ENCODE data around the gene MAGI1.
"Not testable (repeated sequence)": the region's sequence is repeated elsewhere in the genome, so short reads cannot be mapped to it uniquely, and the experiment has no call there.

MAGI1 gene

GRCh38 chr3:65550137-65550536 lies 488.6 kb downstream of the MAGI1 start:
- DNase-seq = no peak

DNA sequence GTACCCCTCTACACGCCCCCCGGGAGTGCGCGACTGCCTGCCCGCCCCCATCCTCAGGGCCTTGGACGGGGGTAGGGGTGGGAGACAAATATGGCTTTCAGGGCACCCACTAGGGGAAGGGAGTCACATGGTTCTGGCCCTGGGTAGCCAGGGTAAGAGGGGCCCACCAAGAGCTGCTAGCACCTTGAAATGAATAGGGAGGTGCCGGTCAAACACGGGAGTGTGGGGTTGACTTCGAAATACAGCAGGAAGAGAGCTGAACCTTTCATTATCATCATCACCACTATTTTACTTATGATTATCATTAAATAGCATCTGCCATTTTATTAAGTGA lies 489.1 kb downstream of the MAGI1 start:
- no peak for DNase-seq

DNA sequence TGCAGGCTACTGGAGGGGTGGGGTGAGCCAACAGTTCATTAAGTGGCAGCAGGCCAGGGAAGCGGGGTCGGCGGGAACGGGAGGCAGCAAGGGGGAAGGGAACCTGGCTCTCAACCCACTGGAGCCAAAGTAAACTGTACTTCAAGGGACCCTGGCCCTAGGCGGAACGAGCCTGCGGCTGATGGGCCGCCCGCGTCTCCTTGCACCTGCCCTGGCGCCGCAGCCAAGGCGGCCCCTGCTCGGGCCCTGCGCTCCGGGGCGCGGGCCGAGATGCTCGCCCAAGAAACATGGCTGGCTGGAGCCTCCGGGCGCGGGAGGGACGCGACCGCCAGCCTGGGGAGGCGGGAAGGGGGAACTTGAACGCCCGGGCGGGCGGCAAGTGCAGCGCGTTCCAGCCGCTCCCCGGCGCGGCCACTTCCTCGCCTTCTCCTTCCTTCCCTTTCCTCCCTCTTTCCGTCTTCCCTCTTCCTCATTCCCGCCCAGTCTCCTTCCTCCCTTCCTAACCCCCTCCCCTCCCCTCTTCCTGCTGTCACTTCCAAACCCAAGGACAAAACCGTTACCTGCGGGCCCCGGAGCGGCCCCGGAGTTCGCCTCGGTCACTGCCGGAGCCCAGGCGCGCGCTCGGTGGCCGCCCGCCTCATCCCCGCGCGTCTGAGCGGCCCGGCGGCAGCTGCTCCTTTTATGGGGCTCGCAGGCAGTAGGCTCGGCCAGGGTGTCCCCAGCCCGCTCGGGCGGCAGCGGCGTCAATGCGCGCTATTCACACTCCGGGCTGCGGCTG lies 489.7 kb downstream of the MAGI1 start:
- peak in 1 of 2 donors; percentile 27 for DNase-seq

DNA sequence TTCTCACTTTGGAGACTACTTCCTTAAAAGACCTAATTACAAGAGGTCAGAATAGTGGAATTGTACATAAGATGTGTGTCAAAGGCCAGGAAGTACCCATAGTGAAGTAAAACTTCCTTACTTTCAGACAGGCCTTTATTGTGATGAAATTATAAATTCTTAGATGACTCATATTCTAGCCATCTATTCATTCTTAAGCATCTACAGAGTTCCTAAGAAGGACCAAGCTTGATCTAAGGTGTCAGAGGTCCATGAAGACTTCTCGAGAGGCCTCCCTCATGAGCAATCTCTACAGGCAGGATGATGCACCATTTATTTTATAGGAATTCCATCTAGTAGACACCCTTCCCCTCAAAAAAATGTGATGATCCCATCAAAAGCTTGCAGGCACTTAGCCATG lies 493.3 kb downstream of the MAGI1 start:
- DNase-seq = no peak

- DNase-seq = not testable (repeated sequence)
Measured at GRCh38 chr3:65543391-65543790, 495.3 kb downstream of the MAGI1 start.

DNA sequence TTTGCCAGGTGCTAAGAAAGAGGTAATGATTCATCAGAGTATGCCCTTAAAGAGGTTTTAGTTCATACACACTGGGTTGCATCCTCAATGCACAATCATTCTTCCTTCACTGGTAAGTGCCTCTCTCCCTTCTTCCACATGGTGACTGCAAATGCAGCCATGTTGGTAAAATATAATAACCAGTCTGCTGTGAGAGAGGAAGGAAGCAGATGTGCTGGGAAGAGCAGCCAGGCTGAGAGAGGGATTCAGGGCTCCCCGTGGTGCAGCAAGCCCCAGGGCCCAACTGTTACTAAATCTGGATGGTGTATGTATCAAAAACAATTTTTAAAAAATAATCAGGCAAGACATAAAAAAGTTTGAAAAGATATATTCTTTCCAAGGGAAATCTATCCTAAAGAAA lies 498.1 kb downstream of the MAGI1 start:
- no peak for DNase-seq

DNA sequence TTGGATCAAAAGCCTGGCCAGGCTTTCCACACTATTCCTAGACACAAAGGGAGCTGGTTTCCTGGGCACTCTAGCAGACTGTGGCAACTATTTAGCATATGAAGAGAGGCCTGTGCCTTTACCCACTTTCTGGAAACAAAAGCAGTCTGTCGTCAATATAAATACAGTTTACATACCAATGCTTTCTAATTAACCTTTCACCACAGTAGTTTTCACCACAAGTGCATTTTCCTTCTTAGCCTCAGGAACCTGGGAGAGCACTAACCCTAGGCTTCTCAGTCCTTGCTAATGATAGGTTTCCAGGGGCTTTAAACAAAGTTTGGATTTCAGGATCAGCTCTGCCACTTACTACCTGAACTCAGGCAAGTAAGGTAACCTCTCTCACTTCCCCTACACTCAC lies 499.1 kb downstream of the MAGI1 start:
- no peak for DNase-seq

GRCh38 chr3:65538101-65538500 lies 500.6 kb downstream of the MAGI1 start:
- no peak for DNase-seq

DNA sequence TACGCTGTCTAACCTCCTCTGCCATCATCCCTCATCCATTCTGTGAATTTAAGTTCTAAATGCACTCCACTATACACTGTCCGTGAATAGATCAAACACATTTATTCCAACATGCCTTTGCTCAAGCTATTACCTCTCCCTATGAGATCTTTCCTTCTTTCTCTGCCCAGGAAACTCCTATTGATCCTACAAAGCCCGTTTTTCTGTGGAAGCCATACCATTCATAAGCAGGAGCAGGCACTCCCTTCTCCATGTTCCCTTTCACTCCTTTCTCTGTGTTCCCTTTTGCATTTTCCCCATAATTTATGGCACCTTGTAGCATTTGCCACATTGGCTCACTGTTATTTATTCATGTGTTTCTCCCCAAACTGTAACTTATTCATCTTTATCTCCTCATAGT lies 501.6 kb downstream of the MAGI1 start:
- DNase-seq = no peak

GRCh38 chr3:65535260-65535659 lies 503.5 kb downstream of the MAGI1 start:
- no peak for DNase-seq

GRCh38 chr3:65534805-65535204 lies 503.9 kb downstream of the MAGI1 start:
- no peak for DNase-seq

DNA sequence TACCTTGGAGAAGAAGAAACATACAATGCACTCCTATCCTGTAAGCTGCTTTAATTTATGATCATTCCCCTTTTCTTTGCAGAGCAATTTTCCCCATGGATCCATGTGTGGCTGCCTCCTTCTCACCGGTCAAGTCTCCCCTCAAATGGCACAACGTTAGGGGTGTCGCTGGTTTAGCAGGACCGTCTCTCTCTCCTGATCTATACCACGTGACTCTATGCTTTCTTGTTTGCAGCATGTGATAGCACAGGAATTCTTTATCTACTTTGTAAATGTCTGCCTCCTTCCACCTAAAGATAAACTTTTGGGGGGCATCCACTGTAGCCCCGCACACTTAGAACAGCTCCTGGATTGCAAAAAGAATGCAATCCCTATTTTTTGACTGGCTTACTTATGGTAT lies 506.0 kb downstream of the MAGI1 start:
- no peak for DNase-seq

GRCh38 chr3:65532215-65532614 lies 506.5 kb downstream of the MAGI1 start:
- DNase-seq = no peak

- DNase-seq = no peak
Measured at GRCh38 chr3:65531499-65531898, 507.2 kb downstream of the MAGI1 start.

DNA sequence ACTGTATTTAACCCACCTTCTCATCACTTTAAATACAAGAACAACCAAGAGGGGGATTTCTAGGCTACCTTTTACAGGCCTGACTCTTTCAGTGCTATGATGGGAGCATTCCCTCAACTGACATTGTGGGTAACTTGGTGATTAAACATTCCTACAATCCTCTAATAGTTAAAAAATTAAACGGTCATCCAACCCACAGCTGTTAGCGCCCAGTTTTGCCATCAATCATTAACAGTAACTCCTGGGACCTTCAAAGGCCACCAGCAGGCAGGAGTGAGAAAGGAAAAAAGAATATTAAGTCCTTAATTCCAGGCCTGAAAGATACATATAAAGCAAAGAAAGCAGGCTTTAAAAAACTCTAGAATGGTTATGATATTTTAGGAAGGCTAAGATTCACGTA lies 512.1 kb downstream of the MAGI1 start:
- DNase-seq = no peak

GRCh38 chr3:65524584-65524983 lies 514.1 kb downstream of the MAGI1 start:
- no peak for DNase-seq

DNA sequence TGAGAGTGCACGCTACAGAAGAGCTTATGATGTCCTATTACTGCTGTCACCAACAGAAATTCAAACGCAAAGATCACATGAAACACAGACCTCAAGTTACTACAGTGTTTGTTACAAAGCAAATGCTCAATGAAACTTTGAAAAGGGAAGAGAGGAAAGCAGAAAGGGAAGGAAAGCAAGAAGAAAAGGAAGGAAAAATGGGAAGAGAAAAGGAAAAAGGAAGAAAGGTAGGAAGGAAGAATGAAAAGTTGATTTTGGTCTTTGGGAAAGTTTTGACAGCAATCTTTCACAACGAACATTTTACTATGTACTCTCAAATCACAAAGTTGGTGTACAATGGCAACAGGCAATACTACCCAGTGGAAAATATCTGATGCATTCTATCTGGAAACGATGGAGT lies 514.8 kb downstream of the MAGI1 start:
- no peak for DNase-seq

GRCh38 chr3:65521032-65521431 lies 517.7 kb downstream of the MAGI1 start:
- DNase-seq = no peak

DNA sequence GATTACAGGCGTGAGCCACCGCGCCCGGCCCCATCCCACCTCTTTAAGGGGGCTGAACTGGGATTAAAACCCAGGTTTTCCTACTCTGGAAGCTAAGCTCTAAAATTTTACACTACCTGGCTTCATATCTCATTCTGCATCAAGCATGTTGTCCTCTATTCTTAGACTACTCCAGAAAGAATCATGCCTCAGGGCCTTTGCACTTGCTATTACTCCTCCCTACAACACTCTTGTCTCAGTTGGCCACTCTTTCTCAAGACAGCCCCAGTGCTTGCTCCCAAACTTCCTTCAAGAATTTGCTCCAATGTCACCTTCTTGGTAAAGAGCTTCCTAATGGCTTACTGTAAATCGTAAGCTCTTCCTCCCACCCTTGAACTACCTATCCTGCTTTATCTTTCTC lies 521.7 kb downstream of the MAGI1 start:
- DNase-seq = no peak

GRCh38 chr3:65514317-65514716 lies 524.4 kb downstream of the MAGI1 start:
- not testable (repeated sequence) for DNase-seq

- DNase-seq = not testable (repeated sequence)
Measured at GRCh38 chr3:65509423-65509794, 529.3 kb downstream of the MAGI1 start.

- no peak for DNase-seq
Measured at GRCh38 chr3:65508750-65509422, 529.8 kb downstream of the MAGI1 start.

DNA sequence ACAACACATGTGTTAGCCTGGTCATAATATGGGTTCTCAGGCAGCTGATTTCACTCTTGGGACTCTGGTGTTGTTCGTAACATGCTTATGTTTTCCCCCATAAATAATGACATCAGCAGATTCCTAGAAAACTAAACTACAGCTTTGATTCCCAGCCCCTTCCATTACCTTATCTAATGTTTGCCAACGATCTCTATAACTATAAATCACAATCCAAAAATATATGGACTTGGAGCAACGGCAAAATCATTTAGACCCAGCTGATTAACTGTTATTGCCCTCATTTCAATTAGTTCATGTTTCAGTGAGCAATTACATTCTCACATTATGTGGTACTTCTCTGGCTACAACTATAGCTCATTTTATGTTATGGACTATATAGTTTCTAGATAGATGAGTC lies 531.3 kb downstream of the MAGI1 start:
- DNase-seq = no peak

DNA sequence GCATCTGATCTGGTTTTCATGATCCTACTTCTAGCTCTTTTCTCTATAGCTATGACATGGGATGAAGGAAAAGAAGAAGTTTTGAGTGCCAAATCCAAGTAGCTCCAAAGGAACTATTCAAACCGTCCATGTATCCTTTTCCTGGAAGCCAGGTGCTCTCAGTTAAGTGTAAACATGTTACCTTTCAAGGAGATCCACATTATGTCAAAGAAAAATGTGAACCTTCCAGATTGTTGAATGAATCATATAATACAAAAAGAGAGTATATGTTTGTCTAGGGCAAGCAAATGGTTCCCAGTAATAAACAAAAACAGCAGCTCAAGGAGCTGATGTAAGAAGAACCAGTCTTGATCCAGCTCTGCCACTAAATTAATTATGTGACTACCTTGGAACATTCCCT lies 534.9 kb downstream of the MAGI1 start:
- no peak for DNase-seq

DNA sequence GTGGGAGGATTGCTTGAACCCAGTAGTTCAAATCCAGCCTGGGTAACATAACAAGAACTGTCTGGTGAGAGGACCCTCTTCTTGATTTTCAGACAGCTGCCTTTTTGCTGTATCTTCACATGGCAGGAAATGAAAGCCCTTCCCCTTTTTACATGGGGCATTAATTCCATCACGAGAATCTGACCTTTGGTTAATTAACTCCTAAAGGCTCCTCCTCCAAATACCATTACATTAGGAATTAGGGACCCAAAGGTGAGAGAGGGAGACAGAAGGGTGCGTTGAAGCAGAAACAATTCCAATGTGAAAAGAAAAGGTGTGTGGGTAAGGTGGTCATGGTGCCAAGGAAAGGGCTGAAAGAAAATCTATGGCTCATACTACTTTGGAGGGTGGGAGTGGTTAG lies 536.2 kb downstream of the MAGI1 start:
- DNase-seq = no peak

Measured in hippocampal formation (tissue), 2 donors.